Mucosa of stomach (tissue), 1 donor: ENCODE data around the gene DAB2IP.

ENCODE experiments used
- H3K27me3 ChIP-seq: one replicate; pipeline ENCODE4 v1.7.0; 2013; ENCODE audit warnings: mild to moderate bottlenecking, low read length; ENCODE audit not compliant: control insufficient read depth, insufficient read depth
- H3K36me3 ChIP-seq: one replicate; pipeline ENCODE4 v1.7.0; 2013; ENCODE audit warnings: low read length; ENCODE audit not compliant: control insufficient read depth, insufficient read depth
- H3K4me1 ChIP-seq: one replicate; pipeline ENCODE4 v1.7.0; 2013; ENCODE audit warnings: mild to moderate bottlenecking, low read length; ENCODE audit not compliant: control insufficient read depth, insufficient read depth
- H3K4me3 ChIP-seq: one replicate; pipeline ENCODE4 v1.7.0; 2013; ENCODE audit warnings: low read length
- H3K9ac ChIP-seq: one replicate; pipeline ENCODE4 v1.7.0; 2013; ENCODE audit warnings: mild to moderate bottlenecking, low read length, moderate library complexity
- H3K9me3 ChIP-seq: one replicate; pipeline ENCODE4 v1.7.0; 2013; ENCODE audit warnings: mild to moderate bottlenecking, low read length, moderate library complexity; ENCODE audit not compliant: control insufficient read depth
- donor health status: Pancreatic carcinoma.

The DAB2IP gene

DNA sequence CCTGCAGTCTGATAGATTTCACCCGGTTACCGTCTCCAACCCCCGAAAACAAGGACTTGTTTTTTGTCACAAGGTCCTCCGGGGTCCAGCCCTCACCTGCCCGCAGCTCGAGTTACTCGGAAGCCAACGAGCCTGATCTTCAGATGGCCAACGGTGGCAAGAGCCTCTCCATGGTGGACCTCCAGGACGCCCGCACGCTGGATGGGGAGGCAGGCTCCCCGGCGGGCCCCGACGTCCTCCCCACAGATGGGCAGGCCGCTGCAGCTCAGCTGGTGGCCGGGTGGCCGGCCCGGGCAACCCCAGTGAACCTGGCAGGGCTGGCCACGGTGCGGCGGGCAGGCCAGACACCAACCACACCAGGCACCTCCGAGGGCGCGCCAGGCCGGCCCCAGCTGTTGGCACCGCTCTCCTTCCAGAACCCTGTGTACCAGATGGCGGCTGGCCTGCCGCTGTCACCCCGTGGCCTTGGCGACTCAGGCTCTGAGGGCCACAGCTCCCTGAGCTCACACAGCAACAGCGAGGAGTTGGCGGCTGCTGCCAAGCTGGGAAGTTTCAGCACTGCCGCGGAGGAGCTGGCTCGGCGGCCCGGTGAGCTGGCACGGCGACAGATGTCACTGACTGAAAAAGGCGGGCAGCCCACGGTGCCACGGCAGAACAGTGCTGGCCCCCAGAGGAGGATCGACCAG is 121.3 kb downstream of the DAB2IP start:
- H3K4me3 ChIP-seq, result no peak overlapping the region
- H3K9me3 ChIP-seq, result no peaks in the 10 kb centered on the region
- no peaks in the 10 kb centered on the region for H3K27me3 ChIP-seq
- no peaks in the 10 kb centered on the region for H3K4me1 ChIP-seq
- peaks cover 38% of the 10 kb centered on the region for H3K36me3 ChIP-seq
- no peak overlapping the region for H3K9ac ChIP-seq

DNA sequence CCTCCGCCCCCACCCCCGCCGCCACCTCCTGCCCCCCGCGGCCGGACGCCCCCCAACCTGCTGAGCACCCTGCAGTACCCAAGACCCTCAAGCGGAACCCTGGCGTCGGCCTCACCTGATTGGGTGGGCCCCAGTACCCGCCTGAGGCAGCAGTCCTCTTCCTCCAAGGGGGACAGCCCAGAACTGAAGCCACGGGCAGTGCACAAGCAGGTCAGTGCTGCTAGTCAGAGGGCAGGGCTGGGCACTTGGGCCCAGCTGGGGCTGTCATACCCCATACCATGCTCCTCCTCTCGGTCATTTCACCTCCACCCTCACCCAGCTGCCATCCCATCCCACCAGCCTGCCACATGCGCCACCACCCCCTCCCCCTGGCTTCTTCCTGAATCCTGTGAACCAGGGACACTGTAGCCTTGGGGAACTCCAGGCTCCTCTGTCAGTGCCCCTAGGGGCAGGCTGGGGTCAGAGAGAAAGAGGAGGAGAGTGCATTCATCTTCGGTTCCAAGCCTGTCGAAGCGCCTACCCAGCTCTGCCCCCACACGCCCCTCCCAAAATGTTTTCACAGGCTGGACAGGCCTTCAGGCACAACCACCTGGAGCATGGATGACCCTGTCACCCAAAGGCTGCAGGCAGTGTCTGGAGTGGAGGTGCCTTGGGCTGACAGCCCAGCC is 122.0 kb downstream of the DAB2IP start:
- peaks cover 43% of the 10 kb centered on the region for H3K36me3 ChIP-seq
- no peaks in the 10 kb centered on the region for H3K9me3 ChIP-seq
- H3K4me1 ChIP-seq, result no peaks in the 10 kb centered on the region

DNA sequence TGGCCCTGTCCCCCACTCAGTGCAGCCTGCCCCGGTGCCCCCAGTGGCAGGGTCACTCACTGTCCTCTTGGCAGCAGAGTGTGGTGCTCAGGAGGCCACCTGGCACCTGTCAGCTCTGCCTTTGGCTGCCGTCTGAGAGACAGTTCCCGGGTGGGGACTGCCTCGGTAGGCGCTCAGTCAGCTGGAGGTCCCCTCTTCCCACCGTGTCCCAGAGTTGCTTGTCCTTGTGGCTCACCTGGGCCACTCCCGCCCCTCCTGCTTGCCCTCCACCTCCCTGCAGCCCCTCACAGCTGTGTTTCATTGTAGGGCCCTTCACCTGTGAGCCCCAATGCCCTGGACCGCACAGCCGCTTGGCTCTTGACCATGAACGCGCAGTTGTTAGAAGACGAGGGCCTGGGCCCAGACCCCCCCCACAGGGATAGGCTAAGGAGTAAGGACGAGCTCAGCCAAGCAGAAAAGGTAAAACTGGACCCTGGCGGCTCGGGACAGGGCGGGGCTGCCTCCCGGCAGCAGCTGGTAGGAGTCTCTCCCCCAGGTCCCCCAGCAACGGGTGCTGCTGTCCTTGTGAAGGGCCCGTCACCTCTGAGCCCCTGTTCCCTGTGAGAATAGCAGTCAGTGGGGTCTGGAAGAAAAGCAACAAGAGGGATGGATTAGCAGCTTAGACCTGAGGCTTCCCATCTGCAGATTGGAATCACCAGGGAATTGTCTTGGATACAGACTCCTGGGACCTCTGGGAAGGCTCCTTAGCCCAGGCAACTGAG is 122.7 kb downstream of the DAB2IP start:
- Histone ChIP-seq H3K4me1 (no peaks in the 10 kb centered on the region), H3K27me3 (no peaks in the 10 kb centered on the region), H3K9ac (no peak overlapping the region), H3K4me3 (no peak overlapping the region), H3K36me3 (peaks cover 36% of the 10 kb centered on the region), H3K9me3 (no peaks in the 10 kb centered on the region)

More for the DNA sequence above, 122.0 kb downstream of the DAB2IP start:
- Histone ChIP-seq H3K4me3 (no peak overlapping the region), H3K27me3 (no peaks in the 10 kb centered on the region), H3K9ac (no peak overlapping the region)

DNA sequence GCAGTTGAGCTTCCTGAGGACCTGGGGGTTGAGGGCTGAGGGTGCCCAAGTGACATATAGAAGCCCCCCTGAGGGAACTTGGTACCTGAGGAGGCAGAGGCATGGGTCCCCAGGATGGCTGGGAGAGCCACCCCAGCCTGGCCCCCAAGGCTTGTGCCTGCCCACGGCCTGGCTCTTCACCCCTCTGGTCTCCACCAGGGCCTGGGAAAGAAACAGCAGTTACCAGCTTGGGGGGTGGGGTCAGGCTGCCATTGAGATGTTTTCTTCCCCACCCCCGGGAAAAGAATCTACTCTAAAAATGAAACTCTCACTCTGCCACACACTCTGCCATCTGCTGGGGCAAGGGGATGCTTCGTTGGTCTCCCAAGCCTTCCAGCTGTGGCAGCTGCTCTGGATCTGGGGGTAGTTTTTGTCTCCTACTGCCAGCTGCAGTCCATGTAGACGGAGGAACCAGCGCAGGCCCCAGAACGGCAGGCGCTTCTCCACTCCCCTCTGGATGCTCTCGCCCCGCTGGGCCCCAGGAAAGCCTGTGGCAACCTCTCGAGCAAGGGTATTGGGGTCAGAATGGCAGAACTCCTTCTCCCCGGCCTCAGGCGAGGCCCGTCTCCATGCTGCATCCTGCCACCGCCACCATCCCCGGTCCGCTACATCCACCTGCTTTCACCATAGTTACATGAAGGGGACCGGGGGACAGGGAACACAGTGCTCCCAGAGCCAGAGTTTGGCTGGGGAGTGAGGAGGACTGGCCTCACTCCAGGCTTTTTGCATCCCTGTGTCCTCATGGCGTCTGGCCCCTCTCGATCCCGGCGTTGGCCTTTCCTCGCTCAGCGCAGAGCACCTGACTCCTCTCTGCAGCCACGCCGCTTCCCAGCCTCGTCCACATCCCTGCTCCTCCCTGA is 123.5 kb downstream of the DAB2IP start:
- H3K9me3 ChIP-seq, result no peaks in the 10 kb centered on the region
- H3K36me3 ChIP-seq, result peaks cover 28% of the 10 kb centered on the region
- H3K4me1 ChIP-seq, result peaks cover 7% of the 10 kb centered on the region
- H3K9ac ChIP-seq, result no peak overlapping the region
- no peaks in the 10 kb centered on the region for H3K27me3 ChIP-seq
- H3K4me3 ChIP-seq, result no peak overlapping the region

DNA sequence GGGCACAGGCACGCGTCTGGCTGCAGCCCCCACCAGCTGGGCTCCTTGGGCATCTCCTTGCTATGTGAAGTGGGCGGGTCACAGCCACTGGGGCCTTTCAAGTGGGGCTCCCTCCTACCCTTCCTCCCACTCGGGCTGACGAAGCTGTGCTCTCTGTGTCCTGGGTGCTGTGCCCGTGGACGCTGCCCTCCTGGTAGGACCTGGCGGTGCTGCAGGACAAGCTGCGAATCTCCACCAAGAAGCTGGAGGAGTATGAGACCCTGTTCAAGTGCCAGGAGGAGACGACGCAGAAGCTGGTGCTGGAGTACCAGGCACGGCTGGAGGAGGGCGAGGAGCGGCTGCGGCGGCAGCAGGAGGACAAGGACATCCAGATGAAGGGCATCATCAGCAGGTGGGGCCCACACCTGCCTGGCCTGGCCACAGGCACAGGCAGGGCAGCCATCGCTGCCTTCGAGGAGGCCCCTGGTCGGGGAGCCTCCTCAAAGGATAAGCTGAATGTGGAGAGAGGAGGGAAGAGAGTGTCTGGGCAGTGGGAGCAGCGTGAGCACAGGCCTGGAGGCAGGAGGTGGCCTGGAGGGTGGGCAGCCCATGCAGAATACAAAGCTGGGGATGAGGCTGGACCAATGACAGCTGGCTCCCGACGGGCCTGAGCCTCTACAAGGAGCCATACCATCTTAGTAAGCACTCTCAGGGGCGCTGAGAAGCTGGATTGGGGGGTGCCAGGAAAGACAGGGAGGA is 124.7 kb downstream of the DAB2IP start:
- H3K36me3 ChIP-seq, result peaks cover 30% of the 10 kb centered on the region
- peaks cover 8% of the 10 kb centered on the region for H3K4me1 ChIP-seq
- H3K9ac ChIP-seq, result no peak overlapping the region
- H3K9me3 ChIP-seq, result no peaks in the 10 kb centered on the region
- H3K27me3 ChIP-seq, result no peaks in the 10 kb centered on the region
- H3K4me3 ChIP-seq, result no peak overlapping the region

DNA sequence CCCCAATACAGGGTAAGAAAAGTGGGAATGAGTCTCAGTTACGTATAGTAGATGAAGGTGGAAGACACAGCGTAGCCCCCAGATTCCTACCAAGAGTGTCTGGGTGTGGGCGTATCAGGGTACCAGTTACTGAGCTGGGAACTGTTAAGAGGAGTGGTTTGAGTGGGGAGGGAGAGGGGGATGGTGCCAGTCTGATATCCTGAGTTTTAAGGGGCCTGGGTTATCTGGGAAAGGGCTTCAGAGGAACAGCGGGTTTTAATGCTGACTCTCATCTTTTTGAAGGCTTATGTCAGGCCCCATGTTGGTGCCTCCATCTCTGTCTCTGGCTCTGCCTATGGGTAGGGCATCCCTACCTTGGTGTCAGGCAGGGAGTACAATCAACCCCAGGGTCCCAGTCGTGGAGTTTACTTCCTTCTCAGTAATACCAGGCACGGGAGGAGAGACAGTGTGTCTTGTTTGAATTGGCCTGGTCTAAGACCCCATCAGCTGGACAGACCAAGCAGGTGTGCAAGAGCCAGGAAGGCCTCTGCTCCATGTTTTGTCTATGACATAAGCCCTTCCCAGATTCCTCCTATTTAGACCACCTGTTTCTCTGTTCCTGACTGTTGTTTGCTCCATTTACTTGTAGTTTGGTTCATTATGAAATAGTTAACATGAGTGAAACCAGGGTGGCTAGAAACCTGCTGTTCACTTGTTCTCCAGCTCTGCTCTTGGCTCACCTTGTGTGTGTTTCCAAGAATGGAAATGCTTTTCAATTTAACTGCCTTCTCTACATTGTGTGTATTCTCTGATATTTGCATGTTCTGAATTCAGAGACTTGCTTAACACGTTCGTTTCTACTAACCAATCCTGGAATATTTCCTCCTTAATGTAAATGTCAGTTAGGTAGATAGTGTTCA is 125.6 kb downstream of the DAB2IP start:
- peaks cover 8% of the 10 kb centered on the region for H3K4me1 ChIP-seq
- no peak overlapping the region for H3K4me3 ChIP-seq
- peaks cover 35% of the 10 kb centered on the region for H3K36me3 ChIP-seq
- no peak overlapping the region for H3K9ac ChIP-seq
- H3K9me3 ChIP-seq, result no peaks in the 10 kb centered on the region
- no peaks in the 10 kb centered on the region for H3K27me3 ChIP-seq

DNA sequence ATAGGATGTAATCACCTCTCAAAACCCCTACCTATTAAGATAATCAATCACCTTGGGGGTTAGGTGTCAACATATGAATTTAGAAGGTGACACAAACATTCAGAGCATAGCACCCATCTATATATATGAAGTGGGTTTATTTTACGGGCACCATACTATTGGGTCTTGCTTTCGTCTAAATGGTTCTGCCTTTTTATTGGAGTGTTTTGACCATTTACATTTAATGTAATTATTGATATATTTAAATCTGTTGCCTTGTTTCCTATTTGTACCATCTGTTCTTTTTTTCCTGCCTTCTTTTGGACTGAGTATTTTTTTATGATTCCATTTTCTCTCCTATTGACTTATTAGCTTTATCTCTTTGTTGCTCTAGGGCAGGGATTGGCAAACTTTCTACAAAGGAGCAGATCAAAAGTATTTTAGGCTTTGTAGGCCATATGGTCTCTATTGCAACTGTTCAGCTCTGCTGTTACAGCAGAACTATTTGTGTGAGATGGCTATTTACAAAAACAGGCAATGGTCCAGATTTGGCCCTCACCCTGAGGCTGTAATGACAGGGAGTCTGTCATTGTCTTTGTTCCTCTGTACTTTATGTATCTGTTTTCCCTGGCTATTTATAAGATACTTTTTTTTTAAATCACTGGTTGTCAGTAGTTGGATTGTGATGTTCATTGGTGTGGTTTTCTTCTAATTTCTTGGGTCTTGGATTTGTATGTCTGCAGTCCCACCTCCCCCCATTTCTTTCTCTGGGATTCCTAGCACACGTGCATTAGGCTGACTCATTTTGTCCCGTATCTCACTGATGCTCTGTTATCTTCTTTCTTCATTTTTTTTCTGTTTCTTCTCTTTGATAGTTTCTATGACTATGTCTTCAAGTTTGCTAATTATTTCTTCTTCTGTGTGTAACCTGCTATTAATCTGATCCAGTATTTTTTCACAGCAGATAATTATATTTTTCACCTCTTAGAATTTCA is 127.1 kb downstream of the DAB2IP start:
- no peak overlapping the region for H3K9ac ChIP-seq

DNA sequence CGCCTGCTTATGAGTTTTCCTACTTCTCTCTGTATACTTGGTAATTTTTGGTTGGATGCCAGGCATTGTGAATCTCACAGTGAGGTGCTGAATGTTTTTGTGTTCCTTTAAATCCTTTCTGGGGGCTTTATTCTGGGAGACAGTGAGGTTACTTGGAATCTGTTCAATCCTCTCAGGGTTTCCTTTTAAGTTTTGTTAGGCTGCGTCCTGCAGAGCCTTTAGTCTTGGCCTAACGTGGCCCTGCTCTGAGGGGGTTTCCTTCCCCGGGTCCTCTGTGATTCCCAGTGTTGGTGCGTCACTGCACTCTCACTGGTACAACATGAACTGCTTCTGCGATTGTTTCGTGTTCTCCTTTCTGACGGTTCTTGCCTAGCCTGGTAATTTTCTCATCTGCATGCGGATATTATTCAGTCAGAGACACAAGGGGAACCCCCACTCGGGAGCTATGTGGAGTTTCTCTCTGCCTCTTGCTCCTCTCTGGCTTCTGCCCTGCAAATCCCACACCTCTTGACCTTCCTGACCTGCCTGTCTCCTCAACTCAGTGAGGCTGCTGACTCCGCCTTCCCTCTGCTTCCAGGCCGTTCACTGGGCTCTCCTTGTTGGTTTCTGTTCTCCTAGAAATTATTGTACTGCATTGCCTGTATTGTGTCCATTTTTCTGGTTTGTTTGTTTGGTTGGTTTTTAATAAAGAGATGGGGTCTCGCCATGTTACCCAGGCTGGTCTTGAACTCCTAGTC is 128.1 kb downstream of the DAB2IP start:
- Histone ChIP-seq H3K27me3 (no peaks in the 10 kb centered on the region), H3K9me3 (no peaks in the 10 kb centered on the region), H3K9ac (no peak overlapping the region), H3K4me3 (no peak overlapping the region), H3K4me1 (peaks cover 8% of the 10 kb centered on the region), H3K36me3 (peaks cover 41% of the 10 kb centered on the region)

More for the DNA sequence above, 127.1 kb downstream of the DAB2IP start:
- Histone ChIP-seq H3K4me1 (peaks cover 8% of the 10 kb centered on the region), H3K4me3 (no peak overlapping the region), H3K9me3 (no peaks in the 10 kb centered on the region), H3K36me3 (peaks cover 41% of the 10 kb centered on the region), H3K27me3 (no peaks in the 10 kb centered on the region)

DNA sequence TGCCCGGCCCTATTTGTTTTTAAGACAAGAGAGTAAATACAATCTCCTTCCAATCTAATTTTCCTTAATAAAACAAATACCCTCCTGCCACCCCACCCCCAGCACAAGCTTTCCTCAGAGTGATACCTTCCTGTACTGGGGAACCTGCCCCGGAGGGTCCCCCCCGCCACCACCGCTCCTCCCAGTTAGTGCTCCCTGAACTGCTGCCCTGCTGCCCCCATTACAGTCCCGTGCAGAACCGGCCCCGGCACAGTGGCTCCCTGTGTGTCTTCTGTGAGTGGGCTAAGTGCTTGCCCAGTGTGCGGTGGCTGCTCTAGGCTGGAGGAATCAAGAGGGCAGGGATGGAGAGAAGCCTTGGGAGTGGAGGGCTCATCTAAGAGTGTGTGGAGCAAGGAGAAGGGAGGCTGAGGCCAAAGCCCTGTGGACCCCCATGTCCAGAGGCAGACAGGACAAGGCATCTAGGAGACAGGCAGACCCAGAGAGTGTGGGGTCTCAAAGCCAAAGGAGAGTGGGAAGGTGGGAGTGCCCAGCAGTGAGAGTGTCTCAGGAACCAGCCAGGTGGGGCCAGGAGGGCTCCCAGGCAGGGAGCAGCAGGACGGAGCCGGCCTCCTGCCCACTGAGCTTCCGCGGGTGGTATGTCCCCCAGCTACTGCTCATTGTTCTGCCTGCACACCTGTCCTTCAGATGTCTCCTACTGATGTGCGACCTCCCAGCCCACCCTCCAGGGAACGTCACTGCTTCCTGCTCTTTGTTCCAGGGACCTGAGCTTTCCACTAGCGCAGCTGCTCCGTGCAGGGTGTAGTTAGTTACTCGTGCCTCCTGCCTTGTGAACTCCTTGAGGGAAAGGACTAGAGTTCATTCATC is 129.0 kb downstream of the DAB2IP start:
- Histone ChIP-seq H3K4me3 (no peak overlapping the region), H3K27me3 (no peaks in the 10 kb centered on the region), H3K36me3 (peaks cover 35% of the 10 kb centered on the region), H3K4me1 (peaks cover 8% of the 10 kb centered on the region), H3K9me3 (no peaks in the 10 kb centered on the region), H3K9ac (no peak overlapping the region)
